Mesodermal cell (in vitro differentiated cells): ENCODE measurements around the gene BMP2K.
"Not testable (repeated sequence)": the region's sequence is repeated elsewhere in the genome, so short reads cannot be mapped to it uniquely, and the experiment has no call there.

Source experiments
- H3K27ac ChIP-seq: 2 replicates; pipeline ENCODE4 v1.7.0; 2013; ENCODE audit warnings: mild to moderate bottlenecking, low read depth, low read length, moderate library complexity; ENCODE audit not compliant: severe bottlenecking
- H3K36me3 ChIP-seq: 2 replicates; pipeline ENCODE4 v1.7.1; 2013; ENCODE audit warnings: mild to moderate bottlenecking, low read length, moderate library complexity; ENCODE audit not compliant: control insufficient read depth, insufficient read depth
- H3K4me1 ChIP-seq: one replicate; pipeline ENCODE4 v1.7.1; 2013; ENCODE audit warnings: mild to moderate bottlenecking, low read length; ENCODE audit not compliant: insufficient read depth, control insufficient read depth, poor library complexity, severe bottlenecking
- H3K4me3 ChIP-seq: 2 replicates; pipeline ENCODE4 v1.7.0; 2013; ENCODE audit warnings: low read length, control low read depth, mild to moderate bottlenecking; ENCODE audit not compliant: insufficient read depth, poor library complexity, severe bottlenecking; ENCODE audit errors: extremely low read depth
- H3K9me3 ChIP-seq: 2 replicates; pipeline ENCODE4 v1.7.1; 2013; ENCODE audit warnings: mild to moderate bottlenecking, low read length, moderate library complexity; ENCODE audit not compliant: control insufficient read depth
- WGBS, 2 experiments: methylation state at CpG; one replicate each; pipeline ENCODE4 v1.1.5; 2013; ENCODE audit warnings: missing lambda C conversion rate in 2 of 2; ENCODE audit not compliant: insufficient coverage in 2 of 2; 5-methylcytosine and 5-hydroxymethylcytosine counted together

BMP2K gene

DNA sequence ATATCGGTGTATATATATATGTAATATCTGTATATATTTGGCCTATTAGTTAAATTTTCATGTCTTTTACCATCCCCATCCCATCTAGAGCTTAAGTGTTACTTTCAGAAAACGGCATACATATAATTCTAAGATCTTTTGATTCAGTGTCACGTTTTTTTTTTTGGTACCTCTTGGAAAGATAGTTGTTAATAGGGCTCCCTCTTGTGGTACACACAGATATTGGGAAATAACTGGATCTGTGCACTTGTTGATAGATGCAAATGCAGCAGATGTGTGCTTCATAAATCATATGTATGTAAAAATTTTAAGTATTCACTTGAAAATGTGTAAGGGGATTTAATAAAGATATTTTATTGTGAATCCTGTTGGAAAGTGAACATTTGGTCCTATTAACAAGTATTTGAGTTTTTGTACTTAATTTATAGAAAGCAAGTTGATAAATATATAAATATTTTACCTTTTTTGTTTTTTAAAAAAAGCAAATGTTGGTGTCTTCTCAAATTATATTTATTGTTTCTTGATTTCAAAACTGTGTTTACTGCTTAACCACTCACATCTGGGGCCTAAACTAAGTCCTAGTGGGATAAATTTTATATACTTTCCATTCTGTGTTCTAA is 88.4 kb downstream of the BMP2K start:
- H3K27ac ChIP-seq: no peak overlapping the region
- 25% methylated on average over 1 of the region's 3 CpGs; no CpG with 5 or more reads in 1 of the 2 experiments for whole genome bisulfite sequencing, 2 experiments
- peaks cover 48% of the 10 kb centered on the region for H3K36me3 ChIP-seq

DNA sequence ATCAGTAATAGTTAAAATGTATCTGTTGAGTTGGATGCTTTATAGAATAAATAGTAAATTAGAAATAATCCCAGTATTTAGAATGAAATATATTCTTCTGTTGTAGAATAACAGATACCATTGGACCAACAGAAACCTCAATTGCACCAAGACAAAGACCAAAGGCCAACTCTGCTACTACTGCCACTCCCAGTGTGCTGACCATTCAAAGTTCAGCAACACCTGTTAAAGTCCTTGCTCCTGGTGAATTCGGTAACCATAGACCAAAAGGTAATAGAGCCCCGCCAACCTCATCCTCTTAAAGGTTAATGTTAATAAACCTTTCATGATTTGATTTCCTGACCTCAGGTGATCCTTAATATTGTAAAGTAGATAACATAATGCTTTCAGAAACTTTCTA is 89.3 kb downstream of the BMP2K start:
- Histone ChIP-seq H3K9me3 (no peaks in the 10 kb centered on the region), H3K4me3 (no peak overlapping the region), H3K4me1 (no peaks in the 10 kb centered on the region), H3K27ac (no peak overlapping the region), H3K36me3 (peaks cover 53% of the 10 kb centered on the region)
- WGBS, 2 experiments: no CpG with 5 or more reads among the region's 2 CpGs

More for the DNA sequence above, 88.4 kb downstream of the BMP2K start:
- no peak overlapping the region for H3K4me3 ChIP-seq
- no peaks in the 10 kb centered on the region for H3K4me1 ChIP-seq
- H3K9me3 ChIP-seq: no peaks in the 10 kb centered on the region

DNA sequence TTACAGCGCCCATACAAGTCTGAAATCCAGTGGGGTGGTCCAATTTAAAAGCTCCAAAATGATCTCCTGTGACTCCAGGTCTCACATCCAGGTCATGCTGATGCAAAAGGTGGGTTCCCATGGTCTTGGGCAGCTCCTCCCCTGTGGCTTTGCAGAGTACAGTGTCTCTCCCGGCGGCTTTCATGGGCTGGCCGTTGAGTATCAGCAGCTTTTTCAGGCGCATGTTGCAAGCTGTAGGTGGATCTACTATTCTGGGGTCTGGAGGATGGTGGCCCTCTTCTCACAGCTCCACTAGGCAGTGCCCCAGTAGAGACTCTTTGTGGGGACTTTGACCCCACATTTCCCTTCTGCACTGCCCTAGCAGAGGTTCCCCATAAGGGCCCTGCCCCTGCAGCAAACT is 92.6 kb downstream of the BMP2K start:
- not testable (repeated sequence) for H3K4me1 ChIP-seq, H3K9me3 ChIP-seq, H3K4me3 ChIP-seq, H3K27ac ChIP-seq
- WGBS, 2 experiments: 94 to 100% methylated on average over 1 to 3 of the region's 5 CpGs
- H3K36me3 ChIP-seq: peaks cover 71% of the 10 kb centered on the region

DNA sequence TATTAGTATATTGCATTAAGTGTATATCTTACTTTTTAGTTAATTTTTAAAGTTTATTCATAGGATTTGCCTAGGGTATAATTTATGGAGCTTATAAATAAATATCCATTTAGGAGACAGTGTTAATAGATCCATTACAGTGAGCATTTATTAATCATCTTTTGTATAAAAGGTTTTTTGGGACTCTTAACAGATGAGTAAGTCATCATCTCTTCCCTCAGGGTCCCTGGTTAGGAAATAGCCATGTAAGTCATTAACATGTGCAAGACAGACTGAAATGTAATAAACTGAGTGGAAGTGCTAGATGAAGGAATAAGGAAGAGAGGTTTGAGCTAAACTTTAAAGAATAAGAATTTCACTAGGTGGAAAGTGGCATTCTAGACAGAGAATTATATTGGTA is 93.9 kb downstream of the BMP2K start:
- peaks cover 71% of the 10 kb centered on the region for H3K36me3 ChIP-seq

DNA sequence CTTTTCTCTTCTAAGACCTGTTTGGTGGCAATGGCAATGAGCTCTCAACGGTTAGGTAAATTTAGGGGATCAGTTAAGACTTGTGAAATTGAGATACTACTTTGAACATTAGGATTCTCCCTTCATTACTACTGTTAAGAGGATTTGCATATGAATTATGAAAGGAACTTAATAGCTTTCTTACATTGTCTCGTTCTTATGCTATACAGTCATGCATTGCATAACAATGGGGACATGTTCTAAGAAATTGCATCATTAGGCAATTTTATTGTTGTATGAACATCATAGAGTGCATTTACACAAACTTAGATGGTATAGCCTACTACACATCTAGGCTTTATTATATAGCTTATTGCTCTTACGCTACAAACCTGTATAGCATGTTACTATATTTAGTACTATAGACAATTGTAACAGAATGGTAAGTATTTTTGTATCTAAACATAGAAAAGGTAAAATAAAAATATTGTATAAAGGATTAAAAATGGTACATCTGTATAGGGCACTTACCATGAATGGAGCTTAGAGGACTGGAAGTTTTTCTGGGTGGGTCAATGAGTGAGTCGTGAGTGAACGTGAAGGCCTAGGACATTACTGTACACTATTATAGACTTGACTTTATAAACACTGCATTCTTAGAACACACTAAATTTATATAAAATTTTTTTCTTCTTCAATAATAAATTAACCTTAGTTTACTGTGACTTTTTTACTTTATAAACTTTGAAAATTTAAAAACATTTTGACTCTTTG is 100.6 kb downstream of the BMP2K start:
- no peak overlapping the region for H3K4me3 ChIP-seq
- WGBS, 2 experiments: no CpG with 5 or more reads among the region's 5 CpGs
- no peaks in the 10 kb centered on the region for H3K9me3 ChIP-seq
- peaks cover 64% of the 10 kb centered on the region for H3K36me3 ChIP-seq
- H3K27ac ChIP-seq: no peak overlapping the region
- H3K4me1 ChIP-seq: no peaks in the 10 kb centered on the region

More for the DNA sequence above, 93.9 kb downstream of the BMP2K start:
- no peaks in the 10 kb centered on the region for H3K9me3 ChIP-seq
- no peaks in the 10 kb centered on the region for H3K4me1 ChIP-seq
- no peak overlapping the region for H3K4me3 ChIP-seq
- H3K27ac ChIP-seq: no peak overlapping the region

DNA sequence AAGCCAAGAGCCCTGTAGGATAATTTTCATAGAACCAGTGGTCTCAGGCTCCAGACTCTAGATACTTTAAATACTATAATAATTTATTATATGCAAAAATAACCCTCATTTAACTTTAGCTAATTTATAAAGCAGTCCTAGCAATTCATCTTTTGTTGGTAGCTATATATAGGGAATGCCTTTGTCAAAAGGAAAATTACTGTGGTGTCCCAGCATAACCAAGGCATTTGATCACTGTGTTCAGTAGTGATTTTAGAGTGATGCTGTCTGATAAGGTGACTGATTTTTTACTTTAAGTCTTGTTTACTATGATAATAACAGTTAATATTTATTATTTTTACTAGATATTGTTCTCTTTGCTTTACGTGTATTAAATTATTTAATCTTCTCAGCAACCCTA is 101.9 kb downstream of the BMP2K start:
- Histone ChIP-seq H3K9me3 (no peaks in the 10 kb centered on the region), H3K36me3 (peaks cover 52% of the 10 kb centered on the region), H3K4me1 (no peaks in the 10 kb centered on the region), H3K4me3 (no peak overlapping the region), H3K27ac (no peak overlapping the region)
- WGBS, 2 experiments: no CpG with 5 or more reads among the region's 1 CpG

DNA sequence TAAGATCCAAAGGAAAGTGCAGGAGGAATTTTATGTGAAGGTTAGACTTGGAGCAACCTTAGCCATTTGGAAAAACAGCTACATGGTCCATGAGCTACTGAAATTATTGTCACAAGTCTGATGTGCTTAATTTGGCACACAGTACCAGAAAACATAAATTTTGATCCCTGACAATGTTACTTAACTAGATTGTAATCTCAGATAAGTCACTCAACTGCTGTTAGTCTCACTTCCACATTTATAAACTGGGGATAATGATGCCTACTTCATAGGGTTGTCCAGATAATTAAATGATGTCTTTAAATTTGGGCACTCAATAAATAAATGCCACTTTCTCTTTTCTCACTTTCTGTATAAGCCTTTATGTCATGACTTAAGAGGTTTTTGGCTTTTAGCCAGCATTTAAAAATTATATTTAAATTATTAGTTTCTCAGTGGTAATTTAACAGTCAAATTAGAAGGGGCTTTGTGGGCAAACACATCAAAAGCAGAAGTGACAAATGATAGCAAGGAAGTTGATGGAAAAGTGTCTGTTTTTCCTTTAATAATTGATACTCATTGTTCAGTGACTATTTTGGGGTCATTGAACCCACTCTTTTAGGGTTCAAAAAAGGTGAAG is 104.8 kb downstream of the BMP2K start:
- Histone ChIP-seq H3K4me3 (no peak overlapping the region), H3K4me1 (no peaks in the 10 kb centered on the region), H3K9me3 (no peaks in the 10 kb centered on the region), H3K27ac (no peak overlapping the region), H3K36me3 (peaks cover 50% of the 10 kb centered on the region)

DNA sequence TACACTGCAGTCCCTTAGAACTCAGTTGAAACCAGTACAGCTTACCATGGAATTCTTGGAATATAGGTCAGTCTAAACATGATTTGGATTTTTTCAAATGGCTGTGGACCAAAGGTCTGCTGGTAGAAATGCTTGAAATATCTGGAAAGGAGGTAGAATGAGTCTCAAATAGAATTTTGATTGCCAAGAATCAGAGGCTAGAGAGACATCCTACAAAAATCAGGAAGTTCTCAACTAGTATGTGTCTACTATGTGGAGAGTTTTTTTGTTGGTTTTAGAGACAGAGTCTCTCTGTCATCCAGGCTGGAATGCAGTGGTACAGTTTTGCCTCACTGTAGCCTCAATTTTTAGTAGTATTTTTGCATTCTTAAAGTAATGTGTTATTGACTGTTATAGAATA is 109.4 kb downstream of the BMP2K start:
- H3K36me3 ChIP-seq: peaks cover 24% of the 10 kb centered on the region
- H3K9me3 ChIP-seq: no peaks in the 10 kb centered on the region
- H3K27ac ChIP-seq: no peak overlapping the region
- no peak overlapping the region for H3K4me3 ChIP-seq
- H3K4me1 ChIP-seq: no peaks in the 10 kb centered on the region

DNA sequence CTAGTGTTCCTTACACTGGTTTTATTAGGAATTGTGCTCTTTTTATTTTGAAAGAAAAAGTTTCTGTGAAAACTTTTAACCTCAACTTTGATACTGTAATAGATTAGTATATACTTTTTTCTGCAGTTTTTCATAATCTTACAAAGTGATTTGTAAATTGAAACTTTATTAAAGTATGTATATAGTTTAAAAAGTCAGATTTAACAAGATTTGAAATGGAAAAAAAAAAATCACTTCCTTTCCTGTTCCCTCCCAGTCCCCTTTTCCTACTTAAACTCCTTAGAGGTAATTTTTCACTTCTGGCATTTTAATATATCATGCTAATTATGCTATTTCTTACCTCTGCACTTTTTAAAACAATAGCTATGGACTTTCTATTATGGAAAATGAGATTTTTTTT is 113.8 kb downstream of the BMP2K start:
- Histone ChIP-seq H3K36me3 (peaks cover 51% of the 10 kb centered on the region), H3K27ac (no peak overlapping the region), H3K4me1 (no peaks in the 10 kb centered on the region), H3K9me3 (no peaks in the 10 kb centered on the region), H3K4me3 (no peak overlapping the region)

DNA sequence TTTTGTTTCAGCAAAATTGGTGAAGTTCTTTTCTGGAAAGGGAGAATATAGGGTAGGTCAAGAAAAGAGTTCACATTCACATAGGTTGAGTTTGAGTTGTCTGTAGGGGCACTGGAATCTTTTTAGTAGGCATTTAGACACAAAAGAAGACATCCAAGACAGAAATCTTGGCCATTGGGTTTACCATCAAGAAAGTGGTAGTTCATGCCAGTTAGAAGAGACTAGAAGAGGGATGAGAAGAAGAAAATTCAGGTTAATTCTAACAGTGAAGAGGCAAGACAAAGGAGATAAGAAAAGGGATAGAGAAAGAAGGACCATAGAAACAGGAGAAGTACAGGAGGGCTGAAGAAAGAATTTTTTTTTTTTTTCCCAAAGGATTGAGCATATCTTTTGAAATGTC is 123.2 kb downstream of the BMP2K start:
- Histone ChIP-seq H3K4me1 (no peaks in the 10 kb centered on the region), H3K27ac (no peak overlapping the region), H3K4me3 (no peak overlapping the region), H3K36me3 (peaks cover 36% of the 10 kb centered on the region), H3K9me3 (no peaks in the 10 kb centered on the region)

DNA sequence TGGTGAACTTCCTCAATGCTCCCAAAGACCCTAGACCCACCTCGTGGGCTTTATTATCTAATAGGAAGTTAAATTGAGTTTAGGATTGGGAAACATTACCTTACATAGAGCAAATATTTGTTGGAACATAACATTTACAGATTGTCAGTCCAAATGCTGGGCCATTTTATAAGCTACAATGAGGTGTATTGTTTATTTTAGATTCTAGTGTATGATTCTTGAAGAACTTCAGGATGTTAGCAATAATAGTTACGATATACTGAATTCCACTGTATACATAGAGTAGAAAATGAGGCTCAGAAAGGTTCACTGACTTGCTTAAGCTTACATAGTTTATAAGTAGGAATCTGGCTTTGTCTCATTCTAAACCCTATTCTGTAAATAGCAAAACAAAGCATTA is 125.7 kb downstream of the BMP2K start:
- WGBS, 2 experiments: no CpG with 5 or more reads among the region's 2 CpGs

More for the DNA sequence above, 125.7 kb downstream of the BMP2K start:
- Histone ChIP-seq H3K36me3 (peaks cover 21% of the 10 kb centered on the region), H3K4me1 (no peaks in the 10 kb centered on the region), H3K9me3 (no peaks in the 10 kb centered on the region), H3K27ac (no peak overlapping the region), H3K4me3 (no peak overlapping the region)
